ENCODE data around the gene ORAI2. TPM values are rescaled to one million over a fixed set of nuclear protein-coding genes. Genes with fewer than 3 reads are reported as not detected.

Gene ORAI2
- total and polyA plus RNA-seq, 2 of the 13 experiments (the other 11 are each of a cell fraction or from before 2014, with no cell fraction given) = 3.0 to 6.0 TPM

DNA sequence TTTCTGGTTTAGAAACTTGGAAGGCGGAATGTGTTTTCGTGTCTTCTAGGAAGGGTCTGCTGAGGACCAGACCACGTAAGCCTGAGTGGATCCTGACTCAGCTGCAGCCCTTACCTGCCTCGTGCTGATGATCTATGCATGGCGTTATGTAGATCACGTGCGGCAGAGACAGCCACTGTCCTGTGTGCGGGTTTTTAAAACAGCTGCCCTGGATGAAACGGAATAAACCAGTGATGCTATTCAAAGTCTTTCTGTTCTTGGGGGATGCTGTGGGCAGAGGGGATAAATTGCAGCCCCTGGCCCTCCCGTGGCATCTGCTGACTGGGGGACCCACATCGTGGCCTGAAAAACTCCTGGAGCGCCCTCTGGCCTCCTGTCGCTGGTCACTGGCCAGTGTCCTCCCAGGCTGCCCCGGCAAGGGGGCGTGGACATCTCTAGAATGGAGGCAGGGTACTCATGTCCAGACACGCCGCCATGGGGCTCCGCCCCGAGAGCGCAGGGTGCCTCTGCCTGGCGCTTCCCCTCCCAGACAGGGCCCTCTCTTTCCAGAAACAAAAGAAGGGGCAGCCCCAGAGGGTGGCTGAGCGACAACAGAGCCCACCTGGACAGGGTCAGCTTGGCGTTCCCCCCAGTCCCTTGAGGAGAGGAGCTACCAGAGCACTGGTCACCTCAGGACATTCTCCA is 18.1 kb downstream of the ORAI2 start (continued):
- TF ChIP-seq ZNF564 (CRISPR knock-in tag; IDR thresholded peaks at IDR 0.05) (no peak), ZNF782 (CRISPR knock-in tag; IDR thresholded peaks at IDR 0.05; ENCODE audit: borderline replicate concordance) (no peak), HNF4A (CRISPR knock-in tag; IDR thresholded peaks at IDR 0.05) (peak; percentile 13; the same call in 1 of the 2 replicates), U2AF1 (optimal IDR thresholded peaks at IDR 0.05; ENCODE audit: low read depth, low read length) (no peak), ZSCAN25 (CRISPR knock-in tag; IDR thresholded peaks at IDR 0.05) (no peak), ZBTB10 (CRISPR knock-in tag; IDR thresholded peaks at IDR 0.05; ENCODE audit: borderline replicate concordance) (no peak), ZNF768 (CRISPR knock-in tag; IDR thresholded peaks at IDR 0.05) (no peak), HNF4G (IDR thresholded peaks at IDR 0.05; ENCODE audit: borderline replicate concordance, low read depth, low read length) (no peak), HNF4G (CRISPR knock-in tag; IDR thresholded peaks at IDR 0.05; ENCODE audit: borderline replicate concordance, low read depth) (no peak), IRF2 (CRISPR knock-in tag; IDR thresholded peaks at IDR 0.05) (no peak), ZMYM3 (CRISPR knock-in tag; IDR thresholded peaks at IDR 0.05) (no peak), TERF1 (CRISPR knock-in tag; IDR thresholded peaks at IDR 0.05) (no peak), FOSL2 (CRISPR knock-in tag; IDR thresholded peaks at IDR 0.05) (0 out of 2 replicates have a peak, but pooled peaks have one; percentile 23), SIN3A (IDR thresholded peaks at IDR 0.05; ENCODE audit: borderline replicate concordance, low read depth, low read length) (no peak), ZNF614 (CRISPR knock-in tag; IDR thresholded peaks at IDR 0.05; ENCODE audit: borderline replicate concordance) (no peak)
- TF ChIP-seq, protein P1, sequence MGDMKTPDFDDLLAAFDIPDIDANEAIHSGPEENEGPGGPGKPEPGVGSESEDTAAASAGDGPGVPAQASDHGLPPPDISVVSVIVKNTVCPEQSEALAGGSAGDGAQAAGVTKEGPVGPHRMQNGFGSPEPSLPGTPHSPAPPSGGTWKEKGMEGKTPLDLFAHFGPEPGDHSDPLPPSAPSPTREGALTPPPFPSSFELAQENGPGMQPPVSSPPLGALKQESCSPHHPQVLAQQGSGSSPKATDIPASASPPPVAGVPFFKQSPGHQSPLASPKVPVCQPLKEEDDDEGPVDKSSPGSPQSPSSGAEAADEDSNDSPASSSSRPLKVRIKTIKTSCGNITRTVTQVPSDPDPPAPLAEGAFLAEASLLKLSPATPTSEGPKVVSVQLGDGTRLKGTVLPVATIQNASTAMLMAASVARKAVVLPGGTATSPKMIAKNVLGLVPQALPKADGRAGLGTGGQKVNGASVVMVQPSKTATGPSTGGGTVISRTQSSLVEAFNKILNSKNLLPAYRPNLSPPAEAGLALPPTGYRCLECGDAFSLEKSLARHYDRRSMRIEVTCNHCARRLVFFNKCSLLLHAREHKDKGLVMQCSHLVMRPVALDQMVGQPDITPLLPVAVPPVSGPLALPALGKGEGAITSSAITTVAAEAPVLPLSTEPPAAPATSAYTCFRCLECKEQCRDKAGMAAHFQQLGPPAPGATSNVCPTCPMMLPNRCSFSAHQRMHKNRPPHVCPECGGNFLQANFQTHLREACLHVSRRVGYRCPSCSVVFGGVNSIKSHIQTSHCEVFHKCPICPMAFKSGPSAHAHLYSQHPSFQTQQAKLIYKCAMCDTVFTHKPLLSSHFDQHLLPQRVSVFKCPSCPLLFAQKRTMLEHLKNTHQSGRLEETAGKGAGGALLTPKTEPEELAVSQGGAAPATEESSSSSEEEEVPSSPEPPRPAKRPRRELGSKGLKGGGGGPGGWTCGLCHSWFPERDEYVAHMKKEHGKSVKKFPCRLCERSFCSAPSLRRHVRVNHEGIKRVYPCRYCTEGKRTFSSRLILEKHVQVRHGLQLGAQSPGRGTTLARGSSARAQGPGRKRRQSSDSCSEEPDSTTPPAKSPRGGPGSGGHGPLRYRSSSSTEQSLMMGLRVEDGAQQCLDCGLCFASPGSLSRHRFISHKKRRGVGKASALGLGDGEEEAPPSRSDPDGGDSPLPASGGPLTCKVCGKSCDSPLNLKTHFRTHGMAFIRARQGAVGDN (CRISPR knock-in tag; IDR thresholded peaks at IDR 0.05) = peak; percentile 89
- TF ChIP-seq, protein P2, sequence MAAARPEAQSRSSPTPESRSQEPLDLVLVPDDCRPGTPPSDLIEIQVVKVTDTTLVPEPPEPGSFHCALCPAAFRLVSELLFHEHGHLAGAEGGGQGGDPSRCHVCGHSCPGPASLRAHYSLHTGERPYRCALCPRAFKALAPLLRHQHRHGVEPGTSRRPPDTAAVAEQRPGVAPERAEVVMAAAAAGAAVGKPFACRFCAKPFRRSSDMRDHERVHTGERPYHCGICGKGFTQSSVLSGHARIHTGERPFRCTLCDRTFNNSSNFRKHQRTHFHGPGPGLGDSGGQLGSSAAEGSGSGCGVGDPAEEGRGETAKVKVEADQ (CRISPR knock-in tag; IDR thresholded peaks at IDR 0.05; ENCODE audit: borderline replicate concordance) = no peak
- TF ChIP-seq, protein P3, sequence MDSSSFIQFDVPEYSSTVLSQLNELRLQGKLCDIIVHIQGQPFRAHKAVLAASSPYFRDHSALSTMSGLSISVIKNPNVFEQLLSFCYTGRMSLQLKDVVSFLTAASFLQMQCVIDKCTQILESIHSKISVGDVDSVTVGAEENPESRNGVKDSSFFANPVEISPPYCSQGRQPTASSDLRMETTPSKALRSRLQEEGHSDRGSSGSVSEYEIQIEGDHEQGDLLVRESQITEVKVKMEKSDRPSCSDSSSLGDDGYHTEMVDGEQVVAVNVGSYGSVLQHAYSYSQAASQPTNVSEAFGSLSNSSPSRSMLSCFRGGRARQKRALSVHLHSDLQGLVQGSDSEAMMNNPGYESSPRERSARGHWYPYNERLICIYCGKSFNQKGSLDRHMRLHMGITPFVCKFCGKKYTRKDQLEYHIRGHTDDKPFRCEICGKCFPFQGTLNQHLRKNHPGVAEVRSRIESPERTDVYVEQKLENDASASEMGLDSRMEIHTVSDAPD (CRISPR knock-in tag; IDR thresholded peaks at IDR 0.05) = no peak

Measured in HepG2 (cell line).